Neural crest cell (in vitro differentiated cells): Measurements from ENCODE around the gene USP6NL. TPM values are rescaled to one million over a fixed set of nuclear protein-coding genes. Genes with fewer than 3 reads are reported as not detected.

ENCODE experiments used
- DNase-seq: peaks from one replicate; pipeline ENCODE4 v3.0.0; 2021; ENCODE audit warnings: low read depth, mixed read lengths, low spot score
- H3K27ac Mint-ChIP-seq: one replicate; pipeline ENCODE4 v1.8.0; 2021; ENCODE audit warnings: mild to moderate bottlenecking, mixed read lengths; ENCODE audit not compliant: unreplicated experiment
- H3K27me3 Mint-ChIP-seq: 2 replicates; pipeline ENCODE4 v1.8.0; 2021; ENCODE audit warnings: low read depth, mild to moderate bottlenecking, mixed read lengths
- H3K36me3 Mint-ChIP-seq: 2 replicates; pipeline ENCODE4 v1.8.0; 2021; ENCODE audit warnings: low read depth, mild to moderate bottlenecking, mixed read lengths
- H3K4me1 Mint-ChIP-seq: 2 replicates; pipeline ENCODE4 v1.8.0; 2021; ENCODE audit warnings: mixed read lengths
- H3K4me3 Mint-ChIP-seq: one replicate; pipeline ENCODE4 v1.8.0; 2021; ENCODE audit warnings: mild to moderate bottlenecking, mixed read lengths
- H3K9me3 Mint-ChIP-seq: 2 replicates; pipeline ENCODE4 v1.8.0; 2021; ENCODE audit warnings: mixed read lengths
- total RNA-seq: library from RNA; stranded (reverse); gene quantifications from 2 replicates; pipeline ENCODE4 v1.2.1, GENCODE V29; 2021
- TF ChIP-seq, protein P1 (sequence below): fragments of 200-600 bp; sonication (generic); conservative IDR thresholded peaks from 2 replicates; pipeline ENCODE4 v1.5.0; 2021; ENCODE audit warnings: antibody characterized with exemption, mild to moderate bottlenecking

The USP6NL gene
- total RNA-seq, 1 donor from 2014 or later, result 35.3 TPM

- no peak for DNase-seq
- Mint-ChIP-seq H3K27ac (no peak overlapping the region), H3K36me3 (peaks cover under 1% of the 10 kb centered on the region), H3K4me3 (no peak overlapping the region), H3K4me1 (no peaks in the 10 kb centered on the region), H3K27me3 (peaks cover 7% of the 10 kb centered on the region), H3K9me3 (no peaks in the 10 kb centered on the region)
- TF ChIP-seq, protein P1, sequence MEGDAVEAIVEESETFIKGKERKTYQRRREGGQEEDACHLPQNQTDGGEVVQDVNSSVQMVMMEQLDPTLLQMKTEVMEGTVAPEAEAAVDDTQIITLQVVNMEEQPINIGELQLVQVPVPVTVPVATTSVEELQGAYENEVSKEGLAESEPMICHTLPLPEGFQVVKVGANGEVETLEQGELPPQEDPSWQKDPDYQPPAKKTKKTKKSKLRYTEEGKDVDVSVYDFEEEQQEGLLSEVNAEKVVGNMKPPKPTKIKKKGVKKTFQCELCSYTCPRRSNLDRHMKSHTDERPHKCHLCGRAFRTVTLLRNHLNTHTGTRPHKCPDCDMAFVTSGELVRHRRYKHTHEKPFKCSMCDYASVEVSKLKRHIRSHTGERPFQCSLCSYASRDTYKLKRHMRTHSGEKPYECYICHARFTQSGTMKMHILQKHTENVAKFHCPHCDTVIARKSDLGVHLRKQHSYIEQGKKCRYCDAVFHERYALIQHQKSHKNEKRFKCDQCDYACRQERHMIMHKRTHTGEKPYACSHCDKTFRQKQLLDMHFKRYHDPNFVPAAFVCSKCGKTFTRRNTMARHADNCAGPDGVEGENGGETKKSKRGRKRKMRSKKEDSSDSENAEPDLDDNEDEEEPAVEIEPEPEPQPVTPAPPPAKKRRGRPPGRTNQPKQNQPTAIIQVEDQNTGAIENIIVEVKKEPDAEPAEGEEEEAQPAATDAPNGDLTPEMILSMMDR, result no peak
Measured at GRCh38 chr10:11447586-11447985, 163.9 kb downstream of the USP6NL start.

DNA sequence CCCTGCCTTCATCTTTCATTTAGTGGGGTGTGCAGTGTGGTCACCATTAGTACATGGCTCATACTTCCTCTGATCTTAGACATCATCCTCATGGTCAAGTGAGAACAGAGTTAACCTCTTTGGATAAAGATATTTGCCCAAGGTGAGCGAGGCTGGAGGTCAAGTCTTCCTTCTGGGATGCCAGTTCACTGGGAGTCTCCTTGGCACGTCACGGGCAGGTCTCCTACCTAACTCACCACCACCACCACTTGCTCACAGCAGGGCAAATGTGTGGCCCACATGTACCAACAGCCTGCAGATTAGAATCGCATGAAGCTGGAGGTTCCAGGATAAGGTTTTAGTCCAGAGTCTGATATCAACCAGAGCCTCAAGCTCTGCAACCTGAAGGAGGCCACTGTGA is 164.6 kb downstream of the USP6NL start:
- no peaks in the 10 kb centered on the region for H3K4me1 Mint-ChIP-seq
- no peaks in the 10 kb centered on the region for H3K36me3 Mint-ChIP-seq

DNA sequence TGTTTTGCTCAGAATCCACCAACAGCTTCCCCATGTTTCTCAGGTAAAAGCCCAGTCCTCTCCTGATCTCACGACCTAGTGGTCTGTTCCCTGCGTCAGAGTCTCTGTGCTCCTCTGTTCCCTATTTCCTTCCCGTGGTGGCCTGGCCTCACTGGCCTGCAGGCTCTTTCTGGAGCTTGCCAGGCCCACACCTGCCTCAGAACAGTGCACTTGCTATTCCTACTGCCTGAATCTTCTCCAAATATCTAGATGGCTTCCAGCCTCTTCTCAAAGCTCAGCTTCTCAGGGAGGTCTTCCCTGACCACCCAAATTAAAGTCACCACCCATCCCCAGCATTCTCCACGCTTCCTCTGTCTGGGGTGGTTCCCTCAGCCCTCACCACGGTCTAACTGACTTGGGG is 165.3 kb downstream of the USP6NL start:
- no peak for DNase-seq
- TF ChIP-seq, protein P1, result no peak
- peaks cover 7% of the 10 kb centered on the region for H3K27me3 Mint-ChIP-seq

More for the DNA sequence above, 164.6 kb downstream of the USP6NL start:
- TF ChIP-seq, protein P1, result no peak
- Mint-ChIP-seq H3K27me3 (peaks cover 7% of the 10 kb centered on the region), H3K4me3 (no peak overlapping the region), H3K27ac (no peak overlapping the region), H3K9me3 (no peaks in the 10 kb centered on the region)
- no peak for DNase-seq

GRCh38 chr10:11444531-11445228 is 166.8 kb downstream of the USP6NL start:
- H3K4me3 Mint-ChIP-seq, result no peak overlapping the region
- no peak for DNase-seq
- TF ChIP-seq, protein P1, result no peak

More for the DNA sequence above, 165.3 kb downstream of the USP6NL start:
- Mint-ChIP-seq H3K27ac (peak overlapping the region; percentile 91), H3K4me3 (no peak overlapping the region), H3K9me3 (no peaks in the 10 kb centered on the region), H3K4me1 (peaks cover 3% of the 10 kb centered on the region), H3K36me3 (no peaks in the 10 kb centered on the region)

DNA sequence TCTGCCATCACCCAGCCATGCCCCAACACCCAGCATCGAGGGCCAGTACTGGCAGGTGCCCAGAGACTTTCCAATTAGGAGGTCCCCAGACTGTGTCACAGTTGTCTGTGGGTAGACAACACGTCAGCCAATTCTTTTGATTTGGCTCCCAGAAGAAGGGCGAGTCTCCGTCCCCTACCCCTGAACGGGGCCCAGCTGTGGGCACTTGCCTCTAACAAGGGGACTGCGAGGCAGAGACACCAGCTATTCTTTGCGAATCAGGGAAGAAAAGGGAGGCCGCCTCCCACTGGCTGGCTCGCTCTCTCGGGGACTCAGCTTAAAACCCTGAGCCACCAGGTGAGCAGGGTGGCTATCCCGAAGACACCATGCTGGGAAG is 167.3 kb downstream of the USP6NL start:
- DNase-seq, result no peak
- H3K27ac Mint-ChIP-seq, result no peak overlapping the region

More at GRCh38 chr10:11444531-11445228, 166.8 kb downstream of the USP6NL start:
- Mint-ChIP-seq H3K9me3 (no peaks in the 10 kb centered on the region), H3K36me3 (no peaks in the 10 kb centered on the region), H3K4me1 (peaks cover 12% of the 10 kb centered on the region), H3K27me3 (peaks cover 7% of the 10 kb centered on the region), H3K27ac (no peak overlapping the region)

More for the DNA sequence above, 167.3 kb downstream of the USP6NL start:
- H3K9me3 Mint-ChIP-seq, result no peaks in the 10 kb centered on the region
- H3K36me3 Mint-ChIP-seq, result no peaks in the 10 kb centered on the region
- TF ChIP-seq, protein P1, result no peak
- peaks cover 12% of the 10 kb centered on the region for H3K4me1 Mint-ChIP-seq
- H3K27me3 Mint-ChIP-seq, result peaks cover 7% of the 10 kb centered on the region
- no peak overlapping the region for H3K4me3 Mint-ChIP-seq
